Left hindlimb (tissue), 1 donor: ENCODE results near the gene RASGRF1.
"Not testable (repeated sequence)": the region's sequence is repeated elsewhere in the genome, so short reads cannot be mapped to it uniquely, and the experiment has no call there.

ENCODE experiments used
- DNase-seq: peaks from one replicate; pipeline ENCODE4 v3.0.0-alpha.2; 2018

The RASGRF1 gene

GRCh38 chr15:79003301-79003700 lies 87.3 kb downstream of the RASGRF1 start:
- no peak for DNase-seq

GRCh38 chr15:79002581-79002980 lies 88.0 kb downstream of the RASGRF1 start:
- no peak for DNase-seq

GRCh38 chr15:78999636-79000035 lies 90.9 kb downstream of the RASGRF1 start:
- no peak for DNase-seq

- DNase-seq = no peak
Observed at GRCh38 chr15:78998526-78998925, 92.1 kb downstream of the RASGRF1 start.

- no peak for DNase-seq
Observed at GRCh38 chr15:78997981-78998499, 92.5 kb downstream of the RASGRF1 start.

GRCh38 chr15:78996894-78997275 lies 93.7 kb downstream of the RASGRF1 start:
- DNase-seq = no peak

- no peak for DNase-seq
Observed at GRCh38 chr15:78995921-78996893, 94.4 kb downstream of the RASGRF1 start.

- not testable (repeated sequence) for DNase-seq
Observed at GRCh38 chr15:78995161-78995560, 95.4 kb downstream of the RASGRF1 start.

GRCh38 chr15:78993931-78994530 lies 96.5 kb downstream of the RASGRF1 start:
- DNase-seq = no peak

GRCh38 chr15:78993257-78993930 lies 97.2 kb downstream of the RASGRF1 start:
- no peak for DNase-seq

GRCh38 chr15:78992416-78993256 lies 97.9 kb downstream of the RASGRF1 start:
- DNase-seq = no peak

GRCh38 chr15:78991879-78992278 lies 98.7 kb downstream of the RASGRF1 start:
- DNase-seq = no peak

GRCh38 chr15:78991476-78991875 lies 99.1 kb downstream of the RASGRF1 start:
- no peak for DNase-seq

GRCh38 chr15:78990278-78990677 lies 100.3 kb downstream of the RASGRF1 start:
- DNase-seq = no peak

- DNase-seq = no peak
Observed at GRCh38 chr15:78989701-78990240, 100.8 kb downstream of the RASGRF1 start.

- peak; percentile 60 for DNase-seq
Observed at GRCh38 chr15:78988361-78988911, 102.1 kb downstream of the RASGRF1 start.

GRCh38 chr15:78987556-78988360 lies 102.8 kb downstream of the RASGRF1 start:
- no peak for DNase-seq

- no peak for DNase-seq
Observed at GRCh38 chr15:78985859-78986475, 104.6 kb downstream of the RASGRF1 start.

GRCh38 chr15:78984041-78984440 lies 106.5 kb downstream of the RASGRF1 start:
- no peak for DNase-seq

GRCh38 chr15:78983146-78983918 lies 107.2 kb downstream of the RASGRF1 start:
- DNase-seq = no peak
